Measurements from ENCODE around the gene HLCS. TPM values are rescaled to one million over a fixed set of nuclear protein-coding genes. Genes with fewer than 3 reads are reported as not detected.

The HLCS gene
- total and polyA plus RNA-seq, 2 donors (not counting 3 experiments of a cell fraction or from before 2014, with no cell fraction given): 6.7 to 17.2 TPM

DNA sequence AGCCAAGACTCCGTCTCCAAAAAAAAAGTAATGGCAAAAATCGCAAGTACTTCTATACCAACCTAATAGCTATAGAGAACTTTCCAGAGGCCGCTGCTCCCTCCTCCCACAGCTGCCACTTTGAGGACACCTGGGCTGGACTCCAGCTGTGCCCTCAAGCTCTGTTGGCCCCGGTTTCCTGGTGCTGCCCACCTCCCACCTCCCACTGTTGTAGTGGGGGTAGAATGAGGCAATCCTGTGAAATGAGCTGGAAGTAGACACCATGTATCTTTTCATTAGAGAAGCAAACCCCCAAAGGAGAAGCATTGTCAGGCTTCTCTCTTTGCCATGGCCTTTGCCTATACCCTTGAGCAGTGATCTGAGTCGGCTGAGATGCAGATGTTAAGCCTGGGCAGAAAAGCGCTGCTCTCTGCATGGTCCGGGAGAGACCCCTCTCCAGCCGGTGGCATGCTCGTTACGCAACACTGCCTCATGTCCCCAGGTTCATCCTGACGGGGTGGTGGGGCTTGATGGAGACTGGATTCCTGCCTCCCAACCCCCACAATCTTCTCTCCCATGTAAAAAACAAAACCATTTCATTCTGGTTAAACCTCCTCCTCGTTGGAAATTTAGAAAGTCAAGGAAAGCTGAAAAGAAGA, 227.9 kb downstream of the HLCS start:
- DNase-seq (ENCODE audit: low read depth, low spot score) (no peak), FAIRE-seq (no peak)
- no peak overlapping the region for H2AFZ ChIP-seq (ENCODE audit: low read depth, low read length)
- no peak for TF ChIP-seq FOS (IDR thresholded peaks at IDR 0.05; ENCODE audit: borderline replicate concordance, insufficient read depth, low read length)
- TF ChIP-seq EZH2 (IDR thresholded peaks at IDR 0.05; ENCODE audit: borderline replicate concordance, low read depth, low read length, severe bottlenecking): no peak
- no peak for TF ChIP-seq MAX (IDR thresholded peaks at IDR 0.05; ENCODE audit: insufficient read depth, insufficient read length)
- TF ChIP-seq POLR2AphosphoS5 (IDR thresholded peaks at IDR 0.05; ENCODE audit: insufficient read depth, low read depth, low read length): no peak
- no peak for TF ChIP-seq MYC (IDR thresholded peaks at IDR 0.05; ENCODE audit: low read depth, low read length)
- no peak for TF ChIP-seq GATA2 (IDR thresholded peaks at IDR 0.05; ENCODE audit: insufficient read depth, insufficient read length, low read depth, low read length)
- TF ChIP-seq JUN (IDR thresholded peaks at IDR 0.05; ENCODE audit: borderline replicate concordance, insufficient read depth, insufficient read length, low read depth): no peak
- no peak for TF ChIP-seq CTCF (IDR thresholded peaks at IDR 0.05; ENCODE audit: extremely low read depth in 1 of 2, insufficient read depth in 1 of 2, low read depth in 1 of 2, low read length in 2 of 2)
- TF ChIP-seq POLR2A (IDR thresholded peaks at IDR 0.05; ENCODE audit: low read depth, low read length): no peak
- no TSS peak for BruUV-seq (replicated peaks)
- no peak overlapping the region for H3K9ac ChIP-seq (replicated peaks; ENCODE audit: extremely low read depth, insufficient read depth, low read length)
- no peaks in the 10 kb centered on the region for H3K4me1 ChIP-seq (ENCODE audit: control insufficient read depth, extremely low read depth, insufficient read depth, low read length)
- H4K20me1 ChIP-seq (replicated peaks; ENCODE audit: control insufficient read depth, extremely low read depth, insufficient read depth, low read length): no peaks in the 10 kb centered on the region
- POLR2A ChIA-PET: no interaction called here
- H3K79me2 ChIP-seq (ENCODE audit: control insufficient read depth, insufficient read depth, low read length): no peaks in the 10 kb centered on the region
- CTCF ChIA-PET: interaction anchor here (0.6 to 1.4 kb wide), 4 partner anchors 10 to 179 kb away, joined by 3 to 6 read pairs (median 5); no protein-coding TSS in a partner anchor
- H3K9me1 ChIP-seq (replicated peaks; ENCODE audit: control insufficient read depth, extremely low read depth, insufficient read depth, low read length): no peaks in the 10 kb centered on the region
- dilution Hi-C loops (cut with MboI; ENCODE audit: extremely low pct_ligation_motif_present, low sequenced_read_pairs) (no loop called here), intact Hi-C loops (cut with micrococcal nuclease) (no loop called here)
- H3K9me3 ChIP-seq (replicated peaks; ENCODE audit: control insufficient read depth, insufficient read depth, low read length): no peaks in the 10 kb centered on the region
- H3K4me2 ChIP-seq (ENCODE audit: insufficient read depth, low read length): no peak overlapping the region
- H3K4me3 ChIP-seq (replicated peaks in 1 of 3; ENCODE audit: insufficient read depth in 1 of 3, low read depth in 1 of 3, low read length in 3 of 3): no peak overlapping the region
- peaks cover 0 to 5% of the 10 kb centered on the region in 2 experiments for H3K27me3 ChIP-seq (ENCODE audit: control insufficient read depth in 2 of 2, insufficient read depth in 2 of 2, low read length in 2 of 2)
- no peak overlapping the region for H3K27ac ChIP-seq (ENCODE audit: insufficient read depth, low read depth, low read length)
- H3K36me3 ChIP-seq (ENCODE audit: control insufficient read depth in 2 of 2, extremely low read depth in 1 of 2, insufficient read depth in 2 of 2, low read length in 2 of 2): no peaks in the 10 kb centered on the region

All from endothelial cell of umbilical vein (primary cell).